CD14-positive monocyte (primary cell): Measurements from ENCODE around the gene PDE4B. TPM values are rescaled to one million over a fixed set of nuclear protein-coding genes. Genes with fewer than 3 reads are reported as not detected.

Source experiments
- DNase-seq, 3 donors: peaks; one replicate each; pipeline ENCODE4 v3.0.0-alpha.2; 2011 to 2022
- H2AFZ ChIP-seq: 2 replicates; pipeline ENCODE4 v1.6.0; 2012; ENCODE audit warnings: mild to moderate bottlenecking, low read depth, low read length, inconsistent platforms; ENCODE audit not compliant: insufficient read depth, poor library complexity, severe bottlenecking
- H3K27ac ChIP-seq, 2 donors: 1 replicate in 1 of 2; 2 replicates in 1 of 2; pipeline ENCODE4 v1.5.1; 2012 to 2013; ENCODE audit warnings: low read length in 2 of 2, control low read depth in 1 of 2, inconsistent platforms in 1 of 2, low read depth in 1 of 2, mild to moderate bottlenecking in 1 of 2
- H3K27me3 ChIP-seq, 2 donors: one replicate each; pipeline versions ENCODE4 v1.6.0 to v1.6.1; 2011 to 2013; ENCODE audit warnings: low read length in 2 of 2; ENCODE audit not compliant: control insufficient read depth in 2 of 2, insufficient read depth in 2 of 2
- H3K36me3 ChIP-seq, 2 donors: replicated peaks in 1 of 2; 1 replicate in 1 of 2; 2 replicates in 1 of 2; pipeline versions ENCODE4 v1.5.1 to v1.6.1; 2012 to 2013; ENCODE audit warnings: low read length in 2 of 2, control low read depth in 1 of 2, inconsistent platforms in 1 of 2, mild to moderate bottlenecking in 1 of 2; ENCODE audit not compliant: insufficient read depth in 2 of 2, control insufficient read depth in 1 of 2
- H3K4me1 ChIP-seq, 2 donors: 1 replicate in 1 of 2; 2 replicates in 1 of 2; pipeline versions ENCODE4 v1.5.1 to v1.6.1; 2012 to 2013; ENCODE audit warnings: low read length in 2 of 2, control low read depth in 1 of 2, inconsistent platforms in 1 of 2, mild to moderate bottlenecking in 1 of 2, moderate library complexity in 1 of 2; ENCODE audit not compliant: insufficient read depth in 2 of 2, control insufficient read depth in 1 of 2
- H3K4me2 ChIP-seq: replicated peaks from 2 replicates; pipeline ENCODE3; 2012; ENCODE audit warnings: low read length, moderate library complexity, mild to moderate bottlenecking; ENCODE audit not compliant: poor library complexity, severe bottlenecking; ENCODE audit errors: extremely low read depth
- H3K4me3 ChIP-seq, 3 experiments: fragments of 200-600 bp in 1 of 3; sonication (generic) in 1 of 3; replicated peaks in 1 of 3; 1 replicate in 2 of 3; 2 replicates in 1 of 3; pipeline ENCODE4 v1.5.1; 2011 to 2013; ENCODE audit warnings: low read length in 3 of 3, mild to moderate bottlenecking in 3 of 3, control low read depth in 2 of 3, low read depth in 2 of 3, inconsistent platforms in 1 of 3, moderate library complexity in 1 of 3
- H3K79me2 ChIP-seq: 2 replicates; pipeline ENCODE4 v1.6.0; 2012; ENCODE audit warnings: mild to moderate bottlenecking, control low read depth, inconsistent platforms, low read length, moderate library complexity; ENCODE audit not compliant: insufficient read depth
- H3K9ac ChIP-seq: 2 replicates; pipeline ENCODE4 v1.6.0; 2017; ENCODE audit warnings: low read length, mild to moderate bottlenecking; ENCODE audit not compliant: insufficient read depth, poor library complexity, severe bottlenecking
- H3K9me3 ChIP-seq, 2 donors: replicated peaks in 1 of 2; 1 replicate in 1 of 2; 2 replicates in 1 of 2; pipeline versions ENCODE4 v1.5.1 to v1.6.1; 2012 to 2013; ENCODE audit warnings: low read length in 2 of 2, control low read depth in 1 of 2; ENCODE audit not compliant: control insufficient read depth in 1 of 2, insufficient read depth in 1 of 2
- H4K20me1 ChIP-seq: 2 replicates; pipeline ENCODE4 v1.6.0; 2012; ENCODE audit warnings: mild to moderate bottlenecking, low read length, control low read depth, moderate library complexity; ENCODE audit not compliant: insufficient read depth
- H3K27ac Mint-ChIP-seq, 7 donors: one replicate each; pipeline ENCODE4 v1.8.0; 2020; ENCODE audit warnings: mild to moderate bottlenecking in 7 of 7, mixed read lengths in 7 of 7, moderate library complexity in 6 of 7, inconsistent platforms in 2 of 7
- H3K27me3 Mint-ChIP-seq, 3 donors: one replicate each; pipeline ENCODE4 v1.8.0; 2021 to 2022; ENCODE audit warnings: low read depth in 3 of 3, mild to moderate bottlenecking in 3 of 3, mixed read lengths in 3 of 3, moderate library complexity in 3 of 3, inconsistent platforms in 1 of 3
- H3K36me3 Mint-ChIP-seq, 2 donors: one replicate each; pipeline ENCODE4 v1.8.0; 2020; ENCODE audit warnings: mixed read lengths in 2 of 2, inconsistent platforms in 1 of 2, mild to moderate bottlenecking in 1 of 2
- H3K4me1 Mint-ChIP-seq: one replicate; pipeline ENCODE4 v1.8.0; 2020; ENCODE audit warnings: mild to moderate bottlenecking, mixed read lengths
- H3K4me3 Mint-ChIP-seq, 2 donors: one replicate each; pipeline ENCODE4 v1.8.0; 2020; ENCODE audit warnings: mild to moderate bottlenecking in 2 of 2, mixed read lengths in 2 of 2, moderate library complexity in 1 of 2
- H3K9me3 Mint-ChIP-seq, 7 donors: one replicate each; pipeline ENCODE4 v1.8.0; 2020 to 2022; ENCODE audit warnings: mixed read lengths in 7 of 7, mild to moderate bottlenecking in 6 of 7, moderate library complexity in 6 of 7, inconsistent platforms in 2 of 7
- CTCF ChIP-seq: fragments of 200-600 bp; IDR thresholded peaks from one replicate; pipeline ENCODE4 v1.8.0; 2022; ENCODE audit warnings: antibody characterized with exemption, mild to moderate bottlenecking
- WGBS: methylation state at CpG from one replicate; pipeline ENCODE4 v1.1.5; 2013; ENCODE audit warnings: missing lambda C conversion rate; ENCODE audit not compliant: insufficient coverage; 5-methylcytosine and 5-hydroxymethylcytosine counted together
- intact Hi-C, 2 donors: fragments of 100-400 bp; cut with micrococcal nuclease; formaldehyde crosslinking; loops; one replicate each; pipeline versions ENCODE4 v1.15.0 to v1.15.1; 2023
- polyA plus RNA-seq, 3 donors: library from polyadenylated mRNA; depleted of rRNA in 1 of 3; unstranded in 2 of 3; stranded (reverse) in 1 of 3; fragments of 300-500 nt in 2 of 3; fragments of >200 nt in 1 of 3; fragmentation: Illumina TruSeq in 2 of 3; gene quantifications; 1 replicate in 2 of 3; 2 replicates in 1 of 3; pipeline ENCODE4 v1.2.3, GENCODE V29; 2012 to 2021

The PDE4B gene
- polyA plus RNA-seq, 3 donors, result 17.2 to 52.8 (median 25.2) TPM

GRCh38 chr1:66266756-66267155 lies 474.1 kb downstream of the PDE4B start:
- intact Hi-C loops, result no loop called here
- peak overlapping the region; percentile 31 to 84 (median 63) for H3K27ac Mint-ChIP-seq
- Histone ChIP-seq H3K4me3 (peak overlapping the region in 1 of 3 experiments; percentile 20), H3K4me1 (peaks cover 35 to 42% of the 10 kb centered on the region in 2 donors), H3K36me3 (no peaks in the 10 kb centered on the region), H3K79me2 (no peaks in the 10 kb centered on the region), H4K20me1 (no peaks in the 10 kb centered on the region), H2AFZ (peak overlapping the region; percentile 41), H3K9ac (no peak overlapping the region), H3K4me2 (peak overlapping the region; percentile 17), H3K27ac (peak overlapping the region in 1 of 2 donors; percentile 71), H3K9me3 (no peaks in the 10 kb centered on the region), H3K27me3 (no peaks in the 10 kb centered on the region)
- WGBS, result no CpG with 5 or more reads among the region's 3 CpGs
- no peak for DNase-seq
- no peak for TF ChIP-seq CTCF
- peaks cover 48% of the 10 kb centered on the region for H3K4me1 Mint-ChIP-seq
- H3K36me3 Mint-ChIP-seq, result no peaks in the 10 kb centered on the region
- H3K4me3 Mint-ChIP-seq, result no peak overlapping the region
- H3K27me3 Mint-ChIP-seq, result peaks cover 0 to 2% (median 0%) of the 10 kb centered on the region in 3 donors
- peaks cover 0 to 3% (median 0%) of the 10 kb centered on the region in 7 donors for H3K9me3 Mint-ChIP-seq

GRCh38 chr1:66267201-66267940 lies 474.7 kb downstream of the PDE4B start:
- DNase-seq, result peak in 2 of 3 donors; percentile 26 to 41
- Mint-ChIP-seq H3K4me1 (peaks cover 53% of the 10 kb centered on the region), H3K27ac (peak overlapping the region; percentile 31 to 84 (median 70)), H3K27me3 (peaks cover 0 to 2% (median 0%) of the 10 kb centered on the region in 3 donors), H3K9me3 (peaks cover 0 to 3% (median 0%) of the 10 kb centered on the region in 7 donors), H3K4me3 (no peak overlapping the region), H3K36me3 (no peaks in the 10 kb centered on the region)
- intact Hi-C loops, result no loop called here
- TF ChIP-seq CTCF, result no peak
- Histone ChIP-seq H3K9me3 (no peaks in the 10 kb centered on the region), H3K27ac (peak overlapping the region in 1 of 2 donors; percentile 71), H3K9ac (no peak overlapping the region), H3K79me2 (no peaks in the 10 kb centered on the region), H3K4me3 (peak overlapping the region in 1 of 3 experiments; percentile 20), H3K36me3 (no peaks in the 10 kb centered on the region), H3K4me2 (peak overlapping the region; percentile 17), H2AFZ (no peak overlapping the region), H4K20me1 (no peaks in the 10 kb centered on the region), H3K4me1 (peaks cover 39 to 48% of the 10 kb centered on the region in 2 donors), H3K27me3 (no peaks in the 10 kb centered on the region)
- no CpG with 5 or more reads among the region's 7 CpGs for WGBS
